Prostate gland (tissue), 1 donor: ENCODE results near the gene TGFB1.

Experiments used
- POLR2A ChIP-seq: fragments of 450-650 bp; IDR thresholded peaks from one replicate; pipeline ENCODE4 v1.6.1; 2016; ENCODE audit warnings: antibody characterized with exemption, mild to moderate bottlenecking
- POLR2AphosphoS5 ChIP-seq: sonication (generic); formaldehyde crosslinking; IDR thresholded peaks from one replicate; pipeline ENCODE4 v1.6.1; 2017; ENCODE audit warnings: antibody characterized with exemption

DNA sequence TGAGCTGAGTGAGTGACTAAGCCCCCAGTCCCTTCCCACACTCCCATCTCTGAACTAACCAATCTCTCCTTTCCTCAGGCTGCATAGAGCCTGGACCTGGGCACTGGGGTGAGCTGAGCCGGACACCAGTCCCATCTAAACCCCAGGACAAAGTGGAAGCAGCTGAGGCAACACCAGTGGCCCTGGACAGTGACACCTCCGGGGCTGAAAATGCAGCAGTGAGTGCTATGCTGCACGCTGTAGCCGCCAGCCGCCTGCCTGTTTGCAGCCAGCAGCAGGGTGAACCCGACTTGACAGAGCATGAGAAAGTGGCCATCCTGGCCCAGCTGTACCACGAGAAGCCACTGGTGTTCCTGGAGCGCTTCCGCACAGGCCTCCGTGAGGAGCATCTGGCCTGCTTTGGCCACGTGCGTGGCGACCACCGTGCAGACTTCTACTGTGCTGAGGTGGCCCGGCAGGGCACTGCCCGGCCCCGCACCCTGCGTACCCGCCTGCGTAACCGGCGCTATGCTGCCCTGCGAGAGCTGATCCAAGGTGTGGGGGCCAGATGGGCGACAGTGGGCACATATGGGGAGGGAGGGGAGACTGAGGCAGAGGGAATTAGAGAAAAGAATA lies 37.3 kb downstream of the TGFB1 start:
- TF ChIP-seq POLR2A (no peak), POLR2AphosphoS5 (no peak)
